UCSD-AML1 (cell line): ENCODE results near the gene GSG1L.
A peak's percentile ranks its signal among the peaks of the same experiment; 100 is the strongest.
"Not testable (repeated sequence)": the region's sequence is repeated elsewhere in the genome, so short reads cannot be mapped to it uniquely, and the experiment has no call there.

Source experiments
- DNase-seq: peaks from one replicate; lab custom pipeline; 2025; ENCODE audit not compliant: unreplicated experiment; lab: John Stamatoyannopoulos, UW

The GSG1L gene

GRCh38 chr16:27762441-27762840 lies 301.1 kb downstream of the GSG1L start:
- DNase-seq = no peak

- DNase-seq = no peak
Measured at GRCh38 chr16:27761816-27762215, 301.7 kb downstream of the GSG1L start.

- no peak for DNase-seq
Measured at GRCh38 chr16:27760789-27761176, 302.7 kb downstream of the GSG1L start.

GRCh38 chr16:27759967-27760788 lies 303.3 kb downstream of the GSG1L start:
- DNase-seq = peak; percentile 51

GRCh38 chr16:27759301-27759871 lies 304.1 kb downstream of the GSG1L start:
- no peak for DNase-seq

GRCh38 chr16:27758544-27758943 lies 305.0 kb downstream of the GSG1L start:
- DNase-seq = no peak

- DNase-seq = peak; percentile 25
Measured at GRCh38 chr16:27756206-27756970, 307.1 kb downstream of the GSG1L start.

- DNase-seq = no peak
Measured at GRCh38 chr16:27754788-27755690, 308.5 kb downstream of the GSG1L start.

GRCh38 chr16:27753563-27753962 lies 310.0 kb downstream of the GSG1L start:
- DNase-seq = no peak

- DNase-seq = no peak
Measured at GRCh38 chr16:27752241-27752640, 311.3 kb downstream of the GSG1L start.

GRCh38 chr16:27751676-27752075 lies 311.8 kb downstream of the GSG1L start:
- DNase-seq = no peak

GRCh38 chr16:27751233-27751632 lies 312.3 kb downstream of the GSG1L start:
- no peak for DNase-seq

GRCh38 chr16:27749946-27750345 lies 313.6 kb downstream of the GSG1L start:
- DNase-seq = no peak

GRCh38 chr16:27749547-27749875 lies 314.0 kb downstream of the GSG1L start:
- DNase-seq = no peak

GRCh38 chr16:27748868-27749546 lies 314.5 kb downstream of the GSG1L start:
- no peak for DNase-seq

- DNase-seq = no peak
Measured at GRCh38 chr16:27747946-27748345, 315.6 kb downstream of the GSG1L start.

- DNase-seq = no peak
Measured at GRCh38 chr16:27746076-27746855, 317.2 kb downstream of the GSG1L start.

GRCh38 chr16:27745348-27745747 lies 318.2 kb downstream of the GSG1L start:
- no peak for DNase-seq

- no peak for DNase-seq
Measured at GRCh38 chr16:27743963-27744362, 319.6 kb downstream of the GSG1L start.

- DNase-seq = not testable (repeated sequence)
Measured at GRCh38 chr16:27743001-27743400, 320.5 kb downstream of the GSG1L start.
